HTR-8/SVneo (cell line): ENCODE measurements around the gene KLK5.

Experiments
- DNase-seq: peaks from one replicate; pipeline ENCODE4 v3.0.0; 2011; ENCODE audit warnings: low spot score, mixed read lengths; ENCODE audit not compliant: insufficient read length
- FAIRE-seq: peaks from 2 replicates; lab custom pipeline; 2011; peaks lifted over from hg19 to GRCh38; lab: Jason Lieb, UNC

KLK5 gene

DNA sequence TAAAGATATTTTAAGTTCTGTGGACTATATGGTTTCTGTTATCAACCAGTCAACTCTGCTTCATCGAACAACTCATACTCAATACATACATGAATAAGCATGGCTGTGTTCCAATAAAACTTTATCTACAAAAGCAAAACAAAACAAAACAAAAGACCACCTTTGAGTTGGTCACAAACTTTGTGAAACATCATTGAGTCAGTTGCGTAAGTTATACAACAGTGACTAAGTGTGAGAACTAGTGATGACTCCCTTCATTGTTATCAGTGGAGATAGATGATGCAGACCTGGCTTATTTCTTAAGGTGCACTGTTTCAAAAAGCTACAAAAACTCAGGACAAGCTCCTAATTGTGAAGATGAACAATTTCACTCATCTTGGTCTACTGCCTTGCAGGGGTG, 27.1 kb downstream of the KLK5 start:
- DNase-seq (no peak), FAIRE-seq (no peak)

DNA sequence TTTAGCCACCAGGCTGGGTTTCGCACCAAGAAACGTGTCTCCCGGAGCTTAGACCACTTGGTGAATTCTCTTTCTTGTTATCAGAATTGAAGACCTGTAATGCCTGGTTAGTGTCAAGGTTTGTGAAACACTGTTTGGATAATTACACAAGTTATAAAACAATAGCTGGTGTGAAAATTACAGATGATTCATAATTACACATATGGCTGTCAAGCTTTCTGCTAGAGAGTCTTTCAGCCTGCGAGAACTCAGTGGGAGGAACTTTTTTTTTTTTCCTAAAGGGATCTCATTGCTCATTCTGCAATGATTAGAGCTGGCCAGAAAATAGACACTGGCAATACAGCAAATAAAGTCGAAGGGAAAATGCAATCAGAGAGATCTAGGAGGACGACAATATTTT, 28.3 kb downstream of the KLK5 start:
- no peak for FAIRE-seq

DNA sequence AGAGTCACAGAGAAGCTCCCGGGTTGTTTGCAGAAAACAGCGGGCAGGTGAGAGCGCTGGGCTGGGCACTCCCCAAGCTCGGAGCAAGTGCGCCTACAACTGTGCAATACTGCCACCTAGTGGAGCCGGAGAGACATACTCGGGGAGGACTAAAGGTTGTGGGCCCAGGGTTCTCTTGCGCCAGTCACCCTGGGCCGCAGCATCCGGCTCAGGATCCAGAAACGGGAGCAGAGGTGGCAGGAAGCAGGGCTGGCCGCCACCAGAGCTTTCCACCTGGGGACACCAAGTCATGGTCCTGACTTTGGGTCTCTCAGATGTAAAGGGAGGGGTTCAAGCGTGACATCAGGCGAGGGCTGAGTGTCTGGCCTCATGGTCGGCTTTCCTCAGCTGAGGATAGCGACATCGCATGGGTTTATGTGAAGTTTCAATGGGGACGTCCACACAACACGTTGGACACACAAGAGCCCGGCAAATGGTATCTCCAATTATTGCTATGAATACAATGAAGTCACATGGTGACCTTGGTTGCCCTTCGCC, 30.5 kb downstream of the KLK5 start:
- DNase-seq (peak; percentile 84), FAIRE-seq (no peak)

More for the DNA sequence above, 28.3 kb downstream of the KLK5 start:
- no peak for DNase-seq

DNA sequence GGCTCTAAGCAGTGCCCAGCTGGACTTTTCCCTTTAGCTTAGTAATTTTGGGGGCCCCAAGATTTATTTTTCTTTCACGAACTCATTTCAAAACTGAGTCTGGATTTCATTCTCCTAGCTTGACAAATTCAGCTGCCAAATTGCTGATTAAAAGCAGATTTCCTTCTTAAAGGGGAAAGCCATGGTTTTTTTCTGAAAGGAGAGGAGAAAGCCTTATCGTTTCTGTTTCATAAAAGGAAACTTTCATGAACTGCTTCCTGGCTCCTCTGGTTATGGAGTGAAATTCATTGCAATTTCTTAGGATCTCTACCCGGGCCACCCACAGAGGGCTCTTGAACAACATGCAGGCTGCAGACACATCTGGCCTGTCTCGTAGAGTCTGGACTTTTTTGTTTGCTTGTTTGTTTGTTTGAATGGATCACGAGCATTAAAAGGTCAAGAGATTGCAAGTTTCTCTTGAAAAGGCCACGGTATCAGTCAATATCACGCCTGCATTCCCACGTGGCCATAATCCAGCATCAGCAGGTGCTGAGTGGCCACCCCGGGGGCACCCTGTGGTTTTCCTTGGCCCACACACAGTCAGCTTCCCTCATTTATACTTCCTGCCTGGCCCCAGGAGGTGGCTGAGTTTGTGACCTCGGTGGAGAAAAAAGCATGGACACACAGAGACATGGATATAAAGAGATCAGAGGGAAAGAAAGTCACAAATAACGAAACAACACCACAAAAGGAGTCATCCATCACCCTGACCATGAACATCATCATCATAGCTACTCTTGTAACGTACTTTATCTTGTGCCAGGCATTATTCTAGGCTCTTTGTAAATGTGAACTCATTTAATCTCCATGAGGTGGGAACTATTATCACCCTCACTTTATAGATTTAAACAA, 31.2 kb downstream of the KLK5 start:
- FAIRE-seq (no peak), DNase-seq (no peak)

DNA sequence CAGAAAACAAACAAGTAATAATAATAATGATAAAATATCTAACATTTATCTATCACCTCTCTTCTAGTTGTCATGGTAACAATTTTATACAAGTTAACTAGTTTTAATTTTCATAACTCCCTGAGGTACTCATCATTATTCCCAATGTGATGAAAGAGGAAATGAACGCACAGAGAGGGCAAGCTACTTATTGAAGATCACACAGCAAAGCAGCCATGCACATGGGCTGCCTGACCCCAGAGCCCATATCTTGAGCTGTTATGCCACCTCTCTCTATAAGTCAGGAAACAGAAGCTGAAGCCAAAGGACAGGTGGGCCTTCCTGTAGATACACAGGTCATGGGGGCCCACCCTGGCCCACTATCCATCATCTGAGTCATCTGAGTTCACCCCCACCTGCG, 36.8 kb downstream of the KLK5 start:
- no peak for FAIRE-seq
- no peak for DNase-seq

DNA sequence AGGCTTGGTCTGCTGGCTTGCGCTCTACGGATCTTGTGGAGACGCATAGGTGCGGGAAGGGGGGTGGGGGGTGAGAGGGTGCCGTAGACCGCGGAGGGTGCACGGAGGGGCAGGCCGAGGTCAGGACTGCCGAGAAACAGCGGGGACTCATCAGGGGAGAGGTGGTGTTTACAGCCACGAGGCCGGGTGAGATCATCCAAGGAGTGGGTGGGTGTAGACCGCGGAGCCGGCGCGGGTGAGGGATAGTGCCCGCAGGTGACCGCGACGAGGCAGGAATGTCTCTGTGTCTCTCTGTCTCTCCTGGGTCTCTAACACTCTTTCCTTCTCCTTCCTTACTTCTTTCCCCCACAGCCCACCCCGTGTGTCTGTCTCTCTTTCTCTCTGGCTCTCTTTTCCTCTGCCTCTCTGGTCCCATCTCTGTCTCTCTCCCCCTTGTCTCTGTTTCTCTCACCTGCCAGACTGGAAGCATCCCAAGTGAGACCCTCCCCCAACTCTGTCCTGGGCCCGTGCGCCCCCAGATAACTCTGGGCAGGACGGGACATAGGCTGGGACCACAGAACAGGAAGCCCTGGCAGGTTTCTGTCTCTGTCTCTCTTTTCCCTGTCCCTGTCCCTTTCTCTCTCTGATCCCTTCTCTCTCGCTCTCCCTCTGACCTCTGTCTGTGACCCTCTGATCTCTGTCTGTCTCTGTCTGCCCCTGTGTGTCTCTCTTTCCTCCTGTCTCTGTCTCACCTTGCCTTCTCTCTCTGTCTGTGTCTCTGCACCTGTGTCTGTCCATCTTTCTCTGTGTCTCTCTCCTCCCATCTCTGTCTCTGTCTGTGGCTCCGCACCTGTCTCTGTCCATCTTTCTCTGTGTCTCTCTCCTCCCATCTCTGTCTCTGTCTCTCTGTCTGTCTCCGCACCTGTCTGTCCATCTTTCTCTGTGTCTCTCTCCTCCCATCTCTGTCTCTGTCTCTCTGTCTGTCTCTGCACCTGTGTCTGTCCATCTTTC, 39.8 kb downstream of the KLK5 start:
- no peak for DNase-seq
- FAIRE-seq: no peak

DNA sequence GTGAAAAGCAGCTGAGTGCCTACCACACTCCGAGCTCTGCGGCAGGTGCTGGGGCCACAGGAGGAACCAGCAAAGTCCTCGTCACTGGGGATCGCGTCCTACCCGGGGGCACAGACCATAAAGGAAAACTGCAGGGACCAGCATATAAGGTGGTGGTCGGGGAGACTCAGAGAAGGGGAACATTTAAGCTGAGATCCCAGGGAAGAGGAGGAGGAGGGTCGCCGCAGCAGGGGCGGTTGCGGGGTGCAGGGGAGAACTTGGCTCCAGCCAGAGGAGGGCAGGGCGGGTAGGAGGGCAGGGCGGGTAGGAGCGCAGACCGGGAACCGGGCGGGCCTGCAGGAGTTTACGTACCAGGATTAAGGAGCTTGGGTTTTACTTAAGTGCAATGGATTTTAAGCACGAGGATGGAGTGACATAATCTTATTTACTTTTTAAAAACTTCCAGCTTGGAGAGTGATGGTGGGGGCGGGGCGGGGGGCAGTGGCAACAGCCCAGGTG, 40.7 kb downstream of the KLK5 start:
- no peak for FAIRE-seq
- DNase-seq: no peak

DNA sequence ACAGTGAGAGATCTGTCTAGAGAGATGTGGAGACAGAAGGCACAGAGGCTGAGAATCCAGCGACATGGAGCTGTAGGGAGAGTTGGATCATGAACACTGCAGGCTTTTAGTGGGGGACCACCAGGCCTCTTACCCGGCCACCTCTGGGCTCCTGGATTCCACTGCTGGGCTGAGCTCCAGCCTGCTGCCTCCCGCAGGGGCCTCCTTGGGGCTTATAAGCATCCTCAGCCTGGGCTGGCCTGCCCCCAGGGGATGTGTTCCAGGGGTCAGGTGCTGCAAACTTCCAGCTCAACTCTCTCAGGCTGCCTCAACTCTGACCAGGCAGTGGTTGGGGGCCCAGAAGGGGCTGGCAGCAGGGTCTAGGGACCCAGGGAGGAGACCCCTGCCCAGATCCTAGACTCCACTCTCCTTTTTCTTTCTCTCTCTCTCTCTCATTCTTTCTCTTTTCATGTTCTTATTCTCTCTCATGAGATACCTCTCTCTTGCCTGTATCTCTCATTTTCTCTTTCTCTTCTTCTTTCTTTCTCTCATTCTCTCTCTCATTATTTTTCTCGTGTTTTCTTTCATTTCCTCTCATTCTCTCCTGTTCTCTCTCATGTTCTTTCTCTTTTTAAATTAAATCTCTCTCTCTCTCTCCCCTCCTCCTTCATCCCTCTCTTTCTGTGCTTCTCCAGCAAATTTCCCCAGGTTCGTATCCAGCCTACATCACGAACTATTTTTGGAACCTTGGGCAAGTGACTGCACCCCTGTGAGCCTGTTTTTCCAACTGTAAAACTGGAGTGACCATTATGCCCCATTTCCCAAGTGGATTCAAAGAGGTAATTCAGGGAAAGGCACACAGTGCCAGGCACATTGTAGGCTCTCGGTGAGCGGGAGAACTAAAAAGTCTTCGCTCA, 41.4 kb downstream of the KLK5 start, which contains the start of gene KLK4:
Gene KLK4 (minus strand): TSS at position 190 of the 896 bp plus-strand sequence. CDS start 657 bp downstream, outside the sequence.
- FAIRE-seq: no peak

DNA sequence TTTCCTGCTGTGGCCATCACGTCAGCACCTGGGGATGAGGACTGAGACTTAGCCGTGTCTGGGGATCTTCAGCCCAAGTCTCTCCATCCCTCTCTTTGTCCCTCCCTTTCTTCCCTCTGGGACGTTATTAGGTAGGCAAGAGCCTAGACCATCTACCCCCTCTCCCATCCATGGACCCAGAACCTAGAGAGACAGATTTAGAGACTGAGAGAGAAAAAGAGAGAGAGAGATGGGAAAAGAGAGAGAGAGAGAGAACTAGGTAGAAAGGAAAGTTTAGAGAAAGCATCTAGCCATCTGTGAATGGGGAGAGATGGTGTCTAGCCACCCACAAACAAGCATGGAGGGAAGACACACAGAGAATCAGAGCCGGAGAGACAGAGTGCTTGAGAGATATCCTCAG, 42.1 kb downstream of the KLK5 start:
- FAIRE-seq (no peak), DNase-seq (no peak)

More for the DNA sequence above, 41.4 kb downstream of the KLK5 start, which contains the start of gene KLK4:
- DNase-seq: no peak

DNA sequence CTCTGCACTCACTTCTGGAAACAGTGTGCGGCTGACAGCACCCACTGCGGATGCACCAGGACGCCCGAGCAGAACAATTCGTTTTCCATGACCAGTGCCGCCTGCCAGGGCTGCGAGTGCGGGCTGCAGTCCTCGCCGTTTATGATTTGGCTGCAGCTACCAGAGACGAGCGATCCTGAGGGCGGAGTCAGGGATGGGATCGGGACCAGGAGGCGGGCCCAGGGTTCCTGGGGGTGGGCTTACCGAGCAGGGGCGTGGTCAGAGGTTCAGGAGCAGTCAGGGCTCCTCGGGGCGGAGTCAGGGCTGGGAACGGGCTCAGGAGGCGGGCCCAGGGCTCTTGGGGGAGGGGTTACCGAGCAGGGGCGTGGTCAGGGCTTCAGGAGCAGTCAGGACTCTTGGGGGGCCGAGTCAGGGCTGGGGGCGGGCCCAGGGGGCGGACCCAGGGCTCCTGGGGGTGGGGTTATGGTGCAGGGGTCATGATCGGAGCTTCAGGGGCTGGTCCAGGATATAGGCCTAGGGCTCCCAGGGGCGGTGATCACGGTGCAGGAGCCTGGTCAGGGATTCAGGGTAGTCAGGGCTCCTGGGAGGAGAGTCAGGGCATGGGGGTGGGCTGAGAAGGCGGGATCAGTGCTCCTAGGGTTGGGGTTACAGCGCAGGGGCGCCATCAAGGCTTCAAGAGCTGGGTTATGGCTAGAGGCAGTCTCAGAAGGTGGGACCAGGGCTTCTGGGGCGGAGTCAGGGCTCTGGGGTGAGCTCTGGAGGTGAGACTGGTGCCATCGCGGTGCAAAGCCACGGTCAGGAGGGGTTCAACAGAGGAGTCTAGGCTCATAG, 43.4 kb downstream of the KLK5 start:
- FAIRE-seq: no peak
- DNase-seq: no peak

DNA sequence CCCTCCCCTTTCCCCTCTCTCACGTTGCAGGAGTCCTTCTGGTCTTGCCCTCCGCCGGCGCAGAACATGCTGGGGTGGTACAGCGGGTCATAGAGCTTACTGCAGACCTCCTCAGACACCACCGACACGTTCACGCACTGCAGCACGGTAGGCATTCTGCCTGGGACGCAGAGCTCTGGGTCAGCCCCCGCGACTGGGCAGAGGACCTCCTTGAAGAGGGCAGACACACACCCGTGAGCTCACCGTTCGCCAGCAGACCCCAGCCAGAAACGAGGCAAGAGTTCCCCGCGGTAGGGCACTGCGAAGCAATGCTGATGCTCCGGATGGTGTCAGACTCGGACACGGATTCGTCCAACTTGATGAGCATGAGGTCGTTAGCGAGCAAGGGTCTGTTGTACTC, 44.5 kb downstream of the KLK5 start:
- FAIRE-seq (no peak), DNase-seq (no peak)

DNA sequence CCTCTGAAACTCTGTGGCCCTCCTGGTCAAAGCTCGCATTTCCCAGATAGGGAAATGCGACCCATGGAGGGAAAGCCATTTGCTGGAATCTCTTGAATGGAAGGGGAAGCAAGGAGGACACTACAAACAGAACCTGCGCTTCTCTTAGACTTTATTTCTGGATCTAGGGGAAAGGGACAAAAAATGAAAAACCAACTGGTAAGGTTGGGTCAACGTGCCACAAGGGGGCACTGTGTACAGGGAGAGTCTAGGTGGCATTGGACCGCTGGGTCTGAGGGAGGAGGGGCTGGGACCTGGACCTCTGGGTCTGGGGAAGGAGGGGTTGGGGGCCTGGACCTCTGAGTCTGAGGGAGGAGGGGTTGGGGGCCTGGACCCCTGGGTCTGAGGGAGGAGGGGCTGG, 46.6 kb downstream of the KLK5 start:
- DNase-seq (no peak), FAIRE-seq (no peak)

DNA sequence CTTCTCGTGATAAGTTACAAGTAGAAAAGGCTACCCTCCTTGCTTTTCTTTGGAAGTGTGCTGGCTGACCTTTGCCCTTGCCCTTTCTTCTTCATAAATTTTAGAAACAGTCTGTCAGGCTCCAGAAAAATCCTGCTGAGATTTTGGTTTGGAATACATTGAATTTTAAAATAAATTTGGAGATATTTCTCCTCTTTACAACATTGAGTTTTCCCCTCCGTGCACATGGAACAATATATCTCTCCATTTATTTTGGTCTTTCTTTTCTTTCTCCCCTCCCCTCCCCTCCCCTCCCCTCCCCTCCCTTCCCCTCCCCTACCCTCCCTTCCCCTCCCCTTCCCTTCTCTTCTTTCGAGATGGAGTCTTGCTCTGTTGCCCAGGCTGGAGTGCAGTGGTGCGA, 50.2 kb downstream of the KLK5 start:
- FAIRE-seq: no peak
- no peak for DNase-seq

DNA sequence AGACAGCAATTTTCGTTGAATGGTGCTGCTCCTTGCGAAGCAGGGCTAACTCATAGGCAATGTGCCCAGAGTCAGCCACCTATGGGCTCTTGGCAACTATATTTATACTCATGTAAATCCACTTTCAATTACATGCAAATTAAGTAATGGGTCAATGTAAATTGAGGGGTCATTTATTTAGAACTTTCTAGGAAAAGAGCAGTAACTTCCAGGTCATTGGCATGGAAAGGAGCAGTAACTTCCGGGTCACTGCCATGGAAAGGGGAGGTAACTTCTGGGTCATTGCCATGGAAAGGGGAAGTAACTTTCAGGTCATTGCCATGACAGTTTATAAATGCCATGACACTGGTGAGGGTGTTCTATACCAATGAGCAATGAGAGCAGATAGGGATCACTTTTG, 53.3 kb downstream of the KLK5 start:
- DNase-seq: no peak
- no peak for FAIRE-seq

DNA sequence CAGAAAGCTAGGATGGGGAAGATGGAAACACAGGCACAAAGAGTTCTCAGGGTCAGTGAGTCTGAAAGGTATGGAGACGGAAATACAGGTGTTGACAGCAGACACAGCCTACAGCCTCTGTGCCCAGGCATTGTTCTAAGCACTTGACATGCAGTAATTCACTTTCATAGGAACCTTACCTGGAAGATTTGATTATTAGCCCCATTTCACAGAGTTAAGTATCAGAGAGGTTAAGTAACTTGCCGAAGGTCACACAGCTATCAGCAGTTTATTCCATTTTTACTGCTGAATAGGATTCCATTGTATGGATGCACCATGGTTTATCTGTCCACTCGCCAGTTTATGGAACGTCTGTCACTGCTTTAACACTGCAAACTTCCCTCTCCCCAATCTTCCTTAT, 54.8 kb downstream of the KLK5 start:
- no peak for DNase-seq
- no peak for FAIRE-seq

DNA sequence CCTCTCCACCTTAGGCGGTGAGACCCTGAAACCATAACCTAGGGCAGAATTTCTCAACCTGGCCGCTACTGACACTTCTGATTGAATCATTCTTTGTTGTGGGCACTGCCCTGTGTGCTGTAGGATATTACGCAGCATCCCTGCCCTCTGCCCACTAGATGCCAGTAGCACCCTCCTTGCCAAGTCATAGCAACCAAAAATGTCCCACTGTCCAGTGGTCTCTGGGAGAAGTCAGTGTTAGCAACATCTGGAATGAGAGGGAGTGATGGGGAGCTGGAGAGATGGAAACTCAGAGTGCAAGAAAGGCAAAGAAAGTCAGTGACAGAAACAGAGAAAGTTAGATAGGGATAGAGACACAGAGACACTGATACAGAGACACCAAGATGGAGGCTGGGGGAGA, 55.2 kb downstream of the KLK5 start:
- no peak for FAIRE-seq
- no peak for DNase-seq

DNA sequence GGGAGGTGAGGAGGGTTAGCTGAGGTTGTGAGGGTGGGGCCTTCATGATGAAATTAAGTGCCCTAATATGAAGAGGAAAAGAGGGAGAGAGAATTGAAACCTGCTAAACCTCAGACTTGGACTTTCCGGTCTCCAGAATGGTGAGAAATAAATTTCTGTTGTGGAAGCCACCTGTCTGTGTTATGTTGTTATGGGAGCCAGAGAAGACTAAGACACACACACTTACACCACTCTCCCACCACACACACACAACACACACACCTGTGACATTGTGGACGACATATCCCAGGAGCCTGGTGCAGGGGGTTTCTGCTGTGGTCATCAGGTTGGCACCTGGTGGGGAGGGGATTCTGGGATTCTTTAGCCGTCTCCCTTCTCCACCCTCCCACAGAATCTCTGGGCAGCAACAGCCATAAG, 55.6 kb downstream of the KLK5 start:
- FAIRE-seq: no peak
- DNase-seq: no peak

DNA sequence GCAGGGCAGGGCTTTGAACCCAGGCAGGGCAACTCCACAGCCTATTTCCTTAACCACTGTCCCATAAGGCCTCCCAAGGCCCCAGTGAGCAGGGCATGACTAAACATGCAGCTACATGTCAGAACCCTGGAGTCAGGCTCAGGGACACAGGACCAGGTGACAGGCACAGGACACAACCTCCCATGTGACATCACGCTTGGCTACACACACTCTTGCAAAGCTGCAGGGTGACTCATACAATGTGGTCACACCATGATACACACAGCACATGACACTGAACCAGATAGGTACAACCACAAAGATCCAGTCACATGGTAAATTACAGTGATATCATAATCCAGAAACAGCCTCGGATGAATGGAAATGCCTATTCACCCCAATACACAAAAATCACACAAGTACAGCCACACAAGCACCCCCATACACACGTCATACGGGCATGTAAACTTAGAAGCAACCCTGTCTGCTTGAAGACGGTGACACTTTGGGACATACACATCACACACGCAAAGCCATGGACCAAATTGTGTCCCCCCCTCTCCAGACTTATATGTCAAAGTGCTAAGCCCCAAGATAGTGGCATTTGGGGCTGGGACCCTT, 56.1 kb downstream of the KLK5 start:
- peak; percentile 54 for FAIRE-seq
- DNase-seq: no peak
